ENCODE data around the gene SFT2D3.

The SFT2D3 gene

GRCh38 chr2:127683056-127683455 lies 18.2 kb upstream of the SFT2D3 start:
- no peak for DNase-seq

GRCh38 chr2:127683757-127684156 lies 17.5 kb upstream of the SFT2D3 start:
- no peak for DNase-seq

- no peak for DNase-seq
Observed at GRCh38 chr2:127685410-127686080, 15.8 kb upstream of the SFT2D3 start.

- no peak for DNase-seq
Observed at GRCh38 chr2:127688405-127688804, 12.9 kb upstream of the SFT2D3 start.

GRCh38 chr2:127690696-127691095 lies 10.6 kb upstream of the SFT2D3 start:
- DNase-seq: no peak

GRCh38 chr2:127694986-127695385 lies 6.3 kb upstream of the SFT2D3 start:
- DNase-seq: no peak

- no peak for DNase-seq
Observed at GRCh38 chr2:127695491-127696472, 5.5 kb upstream of the SFT2D3 start.

GRCh38 chr2:127697482-127698180 lies 3.7 kb upstream of the SFT2D3 start:
- DNase-seq: no peak

- DNase-seq: no peak
Observed at GRCh38 chr2:127698553-127699355, 2.5 kb upstream of the SFT2D3 start.

- no peak for DNase-seq
Observed at GRCh38 chr2:127700527-127701192, 637 bp upstream of the SFT2D3 start.

- no peak for DNase-seq
Observed at GRCh38 chr2:127701651-127702394, 526 bp downstream of the SFT2D3 start.

GRCh38 chr2:127702395-127703009 lies 1.2 kb downstream of the SFT2D3 start:
- no peak for DNase-seq

GRCh38 chr2:127703282-127703681 lies 2.0 kb downstream of the SFT2D3 start:
- DNase-seq: no peak

GRCh38 chr2:127704641-127705390 lies 3.5 kb downstream of the SFT2D3 start:
- DNase-seq: no peak

- no peak for DNase-seq
Observed at GRCh38 chr2:127705391-127706065, 4.2 kb downstream of the SFT2D3 start.

GRCh38 chr2:127706215-127706990 lies 5.1 kb downstream of the SFT2D3 start:
- DNase-seq: no peak

GRCh38 chr2:127707890-127708648 lies 6.8 kb downstream of the SFT2D3 start:
- no peak for DNase-seq

- no peak for DNase-seq
Observed at GRCh38 chr2:127709336-127709735, 8.0 kb downstream of the SFT2D3 start.
